ENCODE measurements around the gene P2RY13.
A peak's percentile ranks its signal among the peaks of the same experiment; 100 is the strongest.

P2RY13 gene

GRCh38 chr3:151289445-151289844 is 39.9 kb downstream of the P2RY13 start:
- DNase-seq: no peak

GRCh38 chr3:151285940-151286339 is 43.4 kb downstream of the P2RY13 start:
- DNase-seq: no peak

GRCh38 chr3:151283907-151284461 is 45.4 kb downstream of the P2RY13 start:
- no peak for DNase-seq

GRCh38 chr3:151283387-151283786 is 46.0 kb downstream of the P2RY13 start:
- no peak for DNase-seq

- peak; percentile 57 for DNase-seq
Measured at GRCh38 chr3:151282921-151283320, 46.4 kb downstream of the P2RY13 start.

GRCh38 chr3:151281671-151282324 is 47.6 kb downstream of the P2RY13 start:
- DNase-seq: no peak

GRCh38 chr3:151278230-151278629 is 51.1 kb downstream of the P2RY13 start, which contains the start of gene P2RY14:
Gene P2RY14, minus strand, starts transcription at chr3:151278542. Its CDS starts 64,226 bp downstream, at chr3:151214316.
- DNase-seq: no peak

- DNase-seq: no peak
Measured at GRCh38 chr3:151276687-151277042, 52.7 kb downstream of the P2RY13 start.

All from NCI-H526 treated with DMSO at 0.1 percent for 48 hours (cell line).